Stimulated activated CD4-positive, alpha-beta T cell treated with anti-CD3 and anti-CD28 coated beads, Interleukin-15, amount 100 ng/mL, for 24 hours (primary cell): ENCODE measurements around the gene NAGK.
"Not testable (repeated sequence)": the region's sequence is repeated elsewhere in the genome, so short reads cannot be mapped to it uniquely, and the experiment has no call there.

Source experiments
- DNase-seq: peaks from one replicate; pipeline ENCODE4 v3.0.0-alpha.2; 2020

Gene NAGK

DNA sequence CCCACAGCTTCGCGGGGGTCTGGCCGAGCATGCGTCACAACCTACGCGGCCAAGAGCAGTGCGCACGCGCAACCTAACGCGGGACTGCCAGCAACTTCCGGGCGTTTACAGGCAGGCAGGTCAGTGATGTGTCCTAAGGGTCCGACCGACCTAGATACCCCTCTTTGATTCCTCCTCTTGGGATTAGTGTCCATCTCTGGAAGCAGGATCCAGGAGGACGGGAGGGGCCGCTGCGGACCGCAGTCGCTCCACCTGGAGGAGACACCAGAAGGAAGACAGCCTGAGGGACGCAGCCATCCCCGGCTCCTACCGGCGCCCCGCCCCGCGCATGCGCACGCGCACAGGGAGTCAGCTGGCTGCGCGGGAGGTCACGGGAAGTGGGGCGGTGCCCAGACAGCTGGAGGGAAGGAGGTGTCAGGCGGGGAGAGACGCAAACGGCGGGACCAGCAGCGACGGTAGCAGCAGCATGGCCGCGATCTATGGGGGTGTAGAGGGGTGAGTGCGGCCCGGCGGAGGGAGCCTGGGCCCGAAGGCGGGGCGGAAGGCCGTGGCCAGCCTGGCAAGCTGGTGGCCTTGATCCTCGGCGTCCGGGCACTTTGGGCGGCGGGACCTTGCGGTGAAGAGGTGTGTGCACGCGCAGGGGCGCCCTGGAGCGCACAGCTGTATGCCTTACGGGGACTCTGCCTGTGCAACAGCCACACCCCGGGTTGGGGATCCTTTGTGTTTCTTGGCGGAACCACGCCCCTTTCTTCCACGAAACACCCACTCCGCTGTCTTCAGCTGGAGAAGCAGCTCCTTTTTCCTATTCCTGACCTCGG, at the start of gene NAGK:
TSS of gene NAGK (plus strand) at position 431 of the 818 bp plus-strand sequence. CDS start at position 467, 36 bp downstream.
- peak; percentile 97 for DNase-seq

DNA sequence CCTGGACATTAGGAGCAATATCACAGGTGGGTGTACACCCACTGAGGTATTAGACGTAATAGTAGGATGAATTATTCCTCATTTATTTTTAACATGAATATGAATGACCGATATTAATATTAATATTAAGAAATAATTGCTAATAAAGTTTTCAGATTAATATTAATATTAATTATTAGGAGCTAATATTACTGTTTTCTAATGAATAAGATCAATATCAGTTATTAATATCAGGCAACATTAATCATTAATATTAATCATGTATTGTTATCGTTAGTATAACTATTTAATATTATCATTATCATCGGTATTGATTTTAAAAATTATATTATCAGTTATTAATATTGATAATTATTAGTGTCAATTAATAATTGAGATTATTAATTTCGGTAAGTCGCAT, 48.5 kb upstream of the NAGK start:
- not testable (repeated sequence) for DNase-seq

DNA sequence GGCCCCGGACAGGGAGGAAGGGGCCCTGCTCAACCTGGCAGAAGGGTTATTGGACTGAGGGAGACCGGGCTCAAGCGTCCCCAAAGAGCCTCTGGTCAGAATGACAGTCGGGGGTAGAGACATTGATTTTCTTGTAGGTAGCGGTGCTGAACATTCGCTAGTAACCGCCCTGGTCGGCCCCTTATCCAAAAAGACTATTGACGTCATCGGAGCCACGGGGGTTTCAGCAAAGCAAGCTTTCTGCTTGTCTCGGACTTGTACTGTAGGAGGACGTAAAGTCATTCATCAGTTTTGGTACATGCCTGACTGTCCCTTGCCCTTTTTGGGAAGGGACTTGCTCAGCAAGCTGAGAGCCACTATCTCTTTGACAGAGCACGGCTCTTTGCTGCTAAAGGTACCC, 47.1 kb upstream of the NAGK start:
- DNase-seq, result not testable (repeated sequence)

DNA sequence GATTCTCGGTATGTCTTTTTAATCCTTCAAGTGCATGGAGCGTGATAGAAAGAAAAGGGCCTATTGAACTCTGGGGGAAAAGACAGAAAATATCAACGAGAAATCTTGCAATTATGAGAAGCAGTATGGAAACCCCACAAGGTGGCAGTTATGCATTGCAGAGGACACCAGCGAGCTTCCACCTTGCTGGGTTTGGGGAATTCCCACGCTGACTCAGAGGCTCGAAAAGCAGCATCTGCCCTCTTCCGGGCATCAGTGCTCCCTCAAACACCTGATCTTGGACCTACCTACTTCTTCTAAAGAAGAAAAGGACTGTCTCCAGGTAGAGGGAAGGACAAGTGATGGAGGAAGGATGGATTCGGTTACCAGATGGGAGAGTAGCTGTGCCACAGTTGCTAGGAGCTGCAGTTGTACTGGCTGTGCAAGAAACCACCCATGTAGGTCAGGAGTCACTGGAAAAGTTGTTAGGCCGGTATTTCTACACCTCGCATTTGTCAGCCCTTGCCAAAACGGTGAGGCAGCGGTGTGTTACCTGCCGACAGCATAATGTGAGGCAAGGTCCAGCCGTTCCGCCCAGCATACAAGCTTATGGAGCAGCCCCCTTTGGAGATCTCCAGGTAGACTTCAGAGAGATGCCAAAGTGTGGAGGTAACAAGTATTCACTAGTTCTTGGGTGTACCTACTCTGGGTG, 44.8 kb upstream of the NAGK start:
- DNase-seq, result peak; percentile 82

DNA sequence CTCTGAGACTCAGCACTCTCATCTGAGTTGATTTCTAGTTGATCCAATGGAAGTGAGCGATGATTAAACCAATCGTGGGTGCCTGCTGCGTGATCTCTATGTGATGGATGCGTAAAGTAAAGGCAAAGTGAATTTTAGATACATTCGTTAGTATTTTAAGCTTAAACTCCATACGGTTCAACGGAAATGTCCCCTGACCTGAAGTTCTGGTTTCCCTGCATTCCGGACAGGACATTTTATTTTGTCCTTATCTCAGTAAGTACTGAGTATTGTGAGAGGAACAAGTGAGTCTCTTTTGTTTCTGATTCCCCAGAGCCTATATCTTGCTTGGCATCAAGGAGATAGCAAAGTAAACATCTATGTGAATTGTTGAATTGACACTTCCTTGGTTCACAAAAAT, 32.2 kb upstream of the NAGK start:
- not testable (repeated sequence) for DNase-seq

DNA sequence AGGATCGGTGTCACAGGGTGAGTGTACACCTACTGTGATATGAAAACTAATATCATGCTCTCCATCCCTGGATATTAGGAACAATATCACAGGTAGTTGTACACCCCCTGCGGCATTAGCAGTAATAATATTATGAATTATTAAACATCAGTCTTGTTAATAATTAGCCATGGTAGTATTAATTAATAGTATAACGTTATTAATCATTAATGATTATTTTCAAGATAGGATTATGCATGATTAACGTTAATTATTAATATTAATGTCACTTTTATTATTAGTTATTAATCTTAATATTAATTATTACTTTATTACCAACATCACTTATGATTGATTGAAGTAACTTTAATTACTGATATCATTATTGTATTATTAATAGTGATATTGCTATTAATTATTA, 26.2 kb upstream of the NAGK start:
- no peak for DNase-seq

DNA sequence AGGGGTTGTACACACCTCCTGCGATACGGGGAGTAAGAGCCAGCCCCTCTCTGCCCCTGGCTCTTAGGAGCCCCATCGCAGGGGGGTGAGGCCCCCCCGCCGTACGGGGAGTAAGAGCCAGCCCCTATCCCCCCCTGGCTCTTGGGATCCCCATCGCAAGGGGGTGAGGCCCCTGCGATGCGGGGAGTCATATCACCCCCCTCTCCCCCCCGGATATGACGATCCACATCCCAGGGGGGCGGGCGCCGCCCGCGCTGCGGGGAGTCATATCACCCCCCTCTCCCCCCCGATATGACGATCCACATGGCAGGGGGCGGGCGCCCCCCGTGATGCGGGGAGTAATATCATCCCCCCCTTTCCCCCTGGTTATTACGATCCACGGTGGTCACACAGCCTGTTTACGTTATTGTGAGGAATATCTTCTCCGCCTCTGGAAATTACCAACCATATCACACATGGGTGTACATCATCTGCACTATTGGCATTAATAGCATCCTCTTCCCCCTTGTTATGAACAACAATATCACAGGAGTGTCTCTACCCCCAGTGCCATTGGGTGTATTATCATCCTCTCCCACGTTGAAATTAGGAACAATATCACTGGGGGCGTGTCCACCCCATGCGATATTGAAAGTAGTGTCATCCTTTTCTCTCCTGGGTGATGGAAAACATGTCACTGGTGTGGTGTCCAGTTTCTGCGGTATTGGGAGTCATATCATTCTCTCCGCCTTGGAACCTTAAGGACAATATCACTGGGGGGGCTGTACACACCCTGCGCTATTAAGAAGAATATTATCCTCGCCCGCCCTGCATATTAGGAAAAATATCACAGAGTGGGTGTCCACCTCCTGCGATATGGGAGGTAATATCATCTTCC, 24.7 kb upstream of the NAGK start:
- no peak for DNase-seq

DNA sequence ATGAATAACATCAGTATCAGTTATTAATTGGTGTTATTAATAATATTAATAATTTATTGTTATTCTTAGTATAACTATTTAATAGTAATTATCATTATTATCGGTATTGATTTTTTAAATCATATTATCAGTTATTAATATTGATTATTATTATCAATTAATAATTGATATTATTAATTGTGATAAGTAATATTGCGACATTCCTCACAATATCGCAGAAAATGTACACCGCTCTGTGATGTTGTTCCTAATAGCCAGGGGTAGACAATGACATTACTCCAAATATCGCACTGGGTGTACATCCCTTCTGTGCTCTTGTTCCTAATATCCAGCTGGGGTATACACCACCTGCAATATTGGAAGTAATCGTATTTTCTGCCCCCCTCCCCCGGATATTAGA, 23.3 kb upstream of the NAGK start:
- no peak for DNase-seq

DNA sequence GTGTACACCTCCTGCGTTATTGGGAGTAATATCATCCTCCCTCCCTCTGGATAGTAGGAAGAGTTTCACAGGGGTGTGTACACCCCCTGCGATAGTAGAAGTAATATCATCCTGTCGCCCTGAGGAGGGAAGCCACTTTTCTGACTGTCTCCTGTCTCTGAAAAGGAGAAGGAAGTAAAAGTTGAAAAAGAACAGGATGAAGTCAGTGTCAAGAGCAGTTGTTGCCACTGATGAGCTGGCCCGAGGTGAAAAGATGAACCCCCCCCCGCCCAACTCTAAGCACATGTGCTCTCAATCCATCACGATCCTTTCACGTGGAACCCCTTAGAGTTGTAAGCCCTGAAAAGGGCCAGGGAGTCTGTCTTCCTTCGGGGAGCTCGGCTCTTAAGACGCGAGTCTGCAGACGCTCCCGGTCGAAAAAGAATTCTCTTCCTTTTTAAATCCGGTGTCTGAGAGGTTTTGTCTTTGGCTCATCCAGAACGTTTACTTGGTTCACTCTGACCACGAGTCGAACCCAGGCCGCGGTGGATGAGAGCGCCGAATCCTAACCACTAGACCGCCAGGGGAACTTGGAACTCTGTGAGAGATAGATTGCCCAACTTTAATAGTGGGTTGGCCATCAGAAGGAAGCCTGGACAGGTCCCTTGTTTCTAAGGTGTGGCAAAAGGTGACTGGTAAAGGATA, 22.4 kb upstream of the NAGK start:
- DNase-seq, result no peak

DNA sequence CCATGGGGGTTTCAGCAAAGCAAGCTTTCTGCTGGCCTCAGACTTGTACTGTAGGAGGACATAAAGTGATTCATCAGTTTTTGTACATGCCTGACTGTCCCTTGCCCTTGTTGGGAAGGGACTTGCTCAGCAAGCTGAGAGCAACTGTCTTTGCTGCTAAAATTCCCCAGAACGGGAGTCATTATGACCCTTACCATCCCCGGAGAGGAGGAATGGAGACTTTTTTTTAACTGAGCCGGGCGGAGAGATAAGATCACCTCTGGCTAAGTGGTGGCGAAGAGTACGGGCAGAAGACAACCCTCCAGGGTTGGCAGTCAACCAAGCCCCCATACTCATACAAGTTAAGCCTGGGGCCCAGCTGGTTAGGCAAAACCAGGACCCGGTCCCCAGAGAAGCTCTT, 20.4 kb upstream of the NAGK start:
- no peak for DNase-seq

DNA sequence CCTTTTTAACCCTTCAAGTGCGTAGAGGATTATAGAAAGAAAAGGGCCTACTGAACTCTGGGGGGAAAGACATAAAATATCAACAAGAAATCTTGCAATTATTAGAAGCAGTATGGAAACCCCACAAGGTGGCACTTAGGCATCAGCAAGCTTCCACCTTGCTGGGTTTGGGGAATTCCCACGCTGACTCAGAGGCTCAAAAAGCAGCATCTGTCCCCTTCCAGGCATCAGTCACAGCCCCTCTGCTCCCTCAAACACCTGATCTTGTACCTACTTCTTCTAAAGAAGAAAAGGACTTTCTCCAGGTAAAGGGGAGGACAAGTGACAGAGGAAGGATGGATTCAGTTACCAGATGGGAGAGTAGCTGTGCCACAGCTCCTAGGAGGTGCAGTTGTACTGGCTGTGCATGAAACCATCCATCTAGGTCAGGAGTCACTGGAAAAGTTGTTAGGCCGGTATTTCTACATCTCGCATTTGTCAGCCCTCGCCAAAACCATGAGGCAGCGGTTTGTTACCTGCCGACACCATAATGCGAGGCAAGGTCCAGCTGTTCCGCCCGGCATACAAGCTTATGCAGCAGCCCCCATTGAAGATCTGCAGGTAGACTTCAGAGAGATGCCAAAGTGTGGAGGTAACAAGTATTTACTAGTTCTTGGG, 18.6 kb upstream of the NAGK start:
- DNase-seq, result peak; percentile 75

DNA sequence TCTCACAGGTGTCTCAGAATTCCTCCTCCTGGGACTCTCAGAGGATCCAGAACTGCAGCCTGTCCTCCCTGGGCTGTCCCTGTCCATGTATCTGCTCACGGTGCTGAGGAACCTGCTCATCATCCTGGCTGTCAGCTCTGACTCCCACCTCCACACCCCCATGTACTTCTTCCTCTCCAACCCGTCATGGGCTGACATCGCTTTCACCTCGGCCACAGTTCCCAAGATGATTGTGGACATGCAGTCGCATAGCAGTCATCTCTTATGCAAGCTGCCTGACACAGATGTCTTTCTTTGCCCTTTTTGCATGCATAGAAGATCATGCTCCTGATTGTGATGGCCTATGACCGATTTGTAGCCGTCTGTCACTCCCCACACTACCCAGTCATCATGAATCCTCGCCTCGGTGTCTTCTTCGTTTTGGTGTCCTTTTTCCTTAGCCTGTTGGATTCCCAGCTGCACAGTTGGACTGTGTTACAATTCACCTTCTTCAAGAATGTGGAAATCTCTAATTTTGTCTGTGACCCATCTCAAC, 13.2 kb upstream of the NAGK start:
- DNase-seq, result not testable (repeated sequence)

DNA sequence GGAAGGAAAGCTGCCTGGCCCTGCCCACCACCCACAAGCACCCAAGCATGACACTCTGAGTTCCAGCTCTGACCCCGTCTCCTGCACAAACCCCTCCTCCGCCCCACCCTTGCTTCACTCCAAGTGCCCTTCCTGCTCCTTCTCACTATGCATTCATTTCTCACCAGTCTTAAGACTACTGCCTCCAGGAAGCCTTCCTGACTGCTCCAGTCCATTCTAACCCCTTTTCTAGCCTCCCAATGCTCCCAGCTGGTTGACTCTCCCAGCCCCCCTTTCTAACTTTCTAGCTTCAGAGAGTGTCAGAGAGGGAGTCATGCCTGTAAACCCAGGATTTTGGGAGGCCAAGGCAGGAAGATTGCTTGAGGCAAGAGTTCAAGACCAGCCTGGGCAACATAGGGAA, 8.2 kb upstream of the NAGK start:
- DNase-seq, result no peak

DNA sequence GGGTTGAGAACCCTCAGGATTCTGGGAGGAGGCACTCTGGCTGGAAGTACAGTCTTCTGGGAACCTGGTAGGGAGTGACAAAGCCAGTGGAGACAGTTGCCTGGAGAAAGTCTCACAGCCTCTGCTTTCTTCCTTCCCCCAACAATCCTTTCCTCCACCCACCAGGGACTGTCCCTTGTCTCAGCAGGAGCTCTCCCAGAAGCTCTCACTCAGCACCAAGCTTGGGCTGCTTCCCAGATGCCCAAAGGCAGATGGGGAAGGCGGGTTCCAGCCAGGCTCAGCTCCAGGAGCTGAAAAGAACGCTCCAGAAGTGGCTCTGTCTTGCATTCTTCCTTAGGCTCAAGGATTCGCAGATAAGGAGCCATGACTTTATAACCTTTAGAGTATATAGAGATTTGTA, 7.6 kb upstream of the NAGK start:
- DNase-seq, result no peak

DNA sequence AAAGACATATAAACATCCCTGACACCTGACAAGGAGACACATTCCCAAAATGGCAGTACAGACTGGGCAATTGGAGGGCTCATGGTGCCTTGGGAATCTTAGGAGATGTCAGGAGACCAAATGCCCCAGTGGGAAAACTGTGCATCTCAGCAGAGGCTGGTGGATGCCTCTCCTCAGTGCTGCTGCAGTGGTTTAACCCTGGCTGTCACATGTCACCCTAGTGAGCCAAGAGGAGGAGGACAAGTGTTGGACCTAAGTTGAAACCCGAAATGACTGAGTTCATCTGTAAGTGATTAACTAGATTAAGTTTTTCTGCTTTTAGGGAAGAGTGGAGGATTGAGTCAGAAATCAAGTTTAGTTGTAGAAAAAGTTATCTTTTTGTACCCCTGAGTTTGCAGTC, 5.2 kb upstream of the NAGK start:
- no peak for DNase-seq

DNA sequence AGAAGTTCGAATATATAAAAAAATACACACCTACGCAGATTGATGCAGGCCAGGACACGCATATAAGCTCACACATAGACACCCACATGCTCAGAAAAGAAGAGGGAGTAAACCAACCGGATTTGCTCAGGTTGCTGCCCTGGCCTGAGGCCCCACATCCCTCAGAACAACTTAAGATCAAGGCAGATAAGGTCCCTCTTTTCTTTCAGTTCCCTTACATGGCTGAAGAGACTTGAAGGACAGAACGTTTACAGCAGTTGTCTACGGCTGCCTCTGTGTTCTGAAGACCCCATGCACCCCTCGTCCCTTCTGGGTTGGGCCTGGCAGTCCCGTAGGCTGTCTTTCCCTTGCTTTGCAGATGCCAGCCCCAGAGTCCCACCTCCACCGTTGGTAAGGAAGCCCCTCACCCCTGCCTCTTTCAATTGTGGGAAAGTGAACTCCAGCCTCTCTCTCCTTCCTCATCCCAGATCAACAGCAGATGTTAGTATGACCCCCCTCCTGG, 4.3 kb upstream of the NAGK start:
- DNase-seq, result no peak

DNA sequence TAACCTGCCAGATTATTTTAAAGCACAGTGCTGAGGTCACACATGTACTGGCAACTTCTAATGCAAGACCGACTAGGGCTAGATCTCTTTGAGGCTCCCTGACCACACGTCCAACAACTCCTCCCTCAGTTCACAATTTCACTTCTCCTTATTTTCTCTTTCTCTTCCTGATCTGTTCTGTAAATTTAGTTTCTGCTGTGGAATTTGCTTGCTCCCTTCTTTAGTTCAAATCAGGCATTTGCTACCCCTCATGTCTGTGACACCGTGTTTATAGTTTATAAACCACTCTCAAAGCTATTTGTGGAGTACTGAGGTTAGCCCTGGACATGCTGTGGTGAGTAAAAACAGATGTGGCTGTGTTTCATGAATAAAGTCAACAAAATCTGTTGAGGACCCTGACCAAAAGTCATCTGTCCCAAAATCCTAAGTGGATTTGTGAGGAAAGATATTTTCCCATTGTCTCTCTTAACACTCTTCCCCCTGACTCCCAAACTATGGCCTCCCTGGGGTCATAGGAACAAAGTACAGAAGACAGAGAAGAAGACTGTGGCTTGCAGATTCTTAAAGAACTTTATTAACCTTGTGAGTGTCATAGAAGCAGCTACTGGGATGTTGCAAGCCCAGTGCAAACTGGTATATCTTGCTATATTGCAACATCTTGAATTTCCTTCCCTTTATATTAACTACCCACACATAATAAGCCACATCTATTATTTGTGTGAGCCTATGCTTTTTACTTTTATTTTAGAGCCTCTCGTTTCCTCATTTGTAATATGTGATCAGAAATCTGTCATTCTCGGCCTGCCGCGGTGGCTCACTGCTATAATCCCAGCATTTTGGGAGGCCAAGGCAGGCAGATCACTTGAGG, 3.5 kb upstream of the NAGK start:
- DNase-seq, result no peak

DNA sequence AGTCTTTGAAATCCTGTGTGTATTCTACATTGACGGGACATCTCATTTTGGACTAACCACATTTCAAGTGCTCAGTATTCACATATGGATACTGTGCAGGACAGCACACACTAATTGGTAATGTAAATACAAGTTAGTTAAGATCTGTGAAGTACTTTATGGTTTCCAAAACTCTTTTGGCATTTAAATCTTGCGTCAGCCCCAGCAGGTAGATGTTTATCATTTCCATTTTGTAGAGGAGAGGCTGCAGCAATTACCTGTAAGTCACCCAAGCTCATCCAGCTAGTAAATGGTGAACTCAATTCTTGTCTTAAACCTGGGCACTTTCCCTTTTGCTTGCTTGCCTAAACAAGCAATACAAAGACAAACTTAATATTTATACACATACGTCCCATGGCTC, 1.6 kb upstream of the NAGK start:
- DNase-seq, result no peak

DNA sequence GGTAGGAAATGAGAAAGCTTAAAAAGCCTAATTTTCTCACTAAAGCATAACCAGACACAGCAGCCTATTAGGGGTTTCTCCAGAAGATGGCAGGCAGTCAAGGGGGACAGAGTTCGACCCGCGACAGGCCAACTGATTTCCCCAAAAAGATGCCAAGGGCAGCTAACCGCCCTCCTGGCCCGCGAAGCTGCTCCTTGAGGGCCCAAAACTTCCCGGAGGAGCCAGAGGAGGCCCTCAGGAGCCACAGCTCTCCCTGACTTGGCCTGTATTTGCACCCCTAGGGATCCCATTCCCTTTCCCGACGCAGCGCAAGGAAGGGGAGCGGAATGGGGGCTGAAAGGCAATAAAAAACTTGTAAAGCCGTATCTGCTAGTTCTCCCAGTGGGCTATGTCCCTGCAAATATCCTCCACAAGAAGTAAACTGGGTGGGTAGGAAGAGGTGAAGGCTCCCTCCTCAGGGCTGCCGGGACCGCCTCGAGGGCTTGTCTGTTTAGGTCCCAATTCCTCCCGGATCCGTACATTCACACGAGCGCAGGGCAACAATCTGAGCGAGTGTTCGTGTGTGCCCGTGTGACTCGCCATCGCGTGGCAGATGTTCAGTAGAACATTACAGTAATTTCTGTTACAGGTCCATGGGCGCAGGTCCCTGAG, 756 bp upstream of the NAGK start:
- peak; percentile 30 for DNase-seq

DNA sequence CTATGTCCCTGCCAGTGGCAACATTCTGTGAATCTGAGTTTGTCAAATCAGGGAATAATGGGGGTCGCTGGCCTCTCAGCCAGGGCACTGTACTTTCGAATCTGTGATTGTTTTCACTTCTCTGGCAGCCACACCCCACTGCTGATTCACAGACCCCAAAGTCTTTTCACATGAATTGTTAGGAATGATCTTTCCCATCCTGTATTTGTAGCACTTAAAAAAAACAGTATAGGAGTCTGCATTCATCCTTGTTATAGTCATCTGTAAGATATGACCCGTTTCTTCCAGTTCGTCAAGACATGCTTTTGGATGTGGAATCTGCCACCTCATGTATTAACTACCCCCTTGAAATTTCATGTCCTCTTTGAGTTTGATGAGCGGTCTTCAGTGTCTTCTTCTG, 928 bp downstream of the NAGK start:
- no peak for DNase-seq
